Measurements from ENCODE around the gene ELMOD1.

The ELMOD1 gene

GRCh38 chr11:107707807-107708206, 116.9 kb downstream of the ELMOD1 start:
- Histone ChIP-seq H3K79me1 (ENCODE audit: low read length) (no peaks in the 10 kb centered on the region), H3K4me3 (ENCODE audit: low read length) (no peak overlapping the region), H4K5ac (ENCODE audit: low read length) (no peak overlapping the region), H3K23ac (ENCODE audit: low read length) (no peak overlapping the region), H3K9ac (ENCODE audit: low read length) (no peak overlapping the region), H2AK5ac (ENCODE audit: low read length) (no peak overlapping the region), H3K4ac (ENCODE audit: low read depth, low read length) (no peak overlapping the region), H4K8ac (ENCODE audit: low read depth, low read length) (no peak overlapping the region), H3K18ac (ENCODE audit: low read length) (no peak overlapping the region), H3K79me2 (ENCODE audit: control insufficient read depth, insufficient read depth, low read length) (no peaks in the 10 kb centered on the region), H2BK15ac (replicated peaks; ENCODE audit: low read depth) (no peak overlapping the region), H3K36me3 (ENCODE audit: control insufficient read depth, insufficient read depth, low read length) (no peaks in the 10 kb centered on the region), H2BK5ac (ENCODE audit: low read length) (no peak overlapping the region), H3K4me1 (ENCODE audit: control insufficient read depth, low read depth, low read length) (no peaks in the 10 kb centered on the region), H3K27ac (ENCODE audit: low read depth, low read length) (no peak overlapping the region), H3K4me2 (ENCODE audit: low read length) (no peak overlapping the region), H3K27me3 (ENCODE audit: insufficient read depth, low read length, poor library complexity) (no peaks in the 10 kb centered on the region), H3K56ac (ENCODE audit: low read length) (no peak overlapping the region), H2BK120ac (ENCODE audit: low read depth, low read length) (no peak overlapping the region)
- no CpG with 5 or more reads among the region's 4 CpGs for WGBS (ENCODE audit: extremely low coverage, insufficient coverage, low lambda C conversion rate)
- DNase-seq = peak; percentile 67

GRCh38 chr11:107708792-107709191, 117.8 kb downstream of the ELMOD1 start:
- Histone ChIP-seq H2BK5ac (ENCODE audit: low read length) (no peak overlapping the region), H3K79me1 (ENCODE audit: low read length) (no peaks in the 10 kb centered on the region), H3K4ac (ENCODE audit: low read depth, low read length) (no peak overlapping the region), H3K79me2 (ENCODE audit: control insufficient read depth, insufficient read depth, low read length) (no peaks in the 10 kb centered on the region), H3K4me2 (ENCODE audit: low read length) (no peak overlapping the region), H2BK120ac (ENCODE audit: low read depth, low read length) (no peak overlapping the region), H3K18ac (ENCODE audit: low read length) (no peak overlapping the region), H3K9ac (ENCODE audit: low read length) (no peak overlapping the region), H3K4me3 (ENCODE audit: low read length) (no peak overlapping the region), H3K56ac (ENCODE audit: low read length) (no peak overlapping the region), H3K27ac (ENCODE audit: low read depth, low read length) (no peak overlapping the region), H2AK5ac (ENCODE audit: low read length) (no peak overlapping the region), H3K4me1 (ENCODE audit: control insufficient read depth, low read depth, low read length) (no peaks in the 10 kb centered on the region), H2BK15ac (replicated peaks; ENCODE audit: low read depth) (no peak overlapping the region), H4K5ac (ENCODE audit: low read length) (no peak overlapping the region), H3K27me3 (ENCODE audit: insufficient read depth, low read length, poor library complexity) (no peaks in the 10 kb centered on the region), H3K36me3 (ENCODE audit: control insufficient read depth, insufficient read depth, low read length) (no peaks in the 10 kb centered on the region), H3K23ac (ENCODE audit: low read length) (no peak overlapping the region), H4K8ac (ENCODE audit: low read depth, low read length) (no peak overlapping the region)
- WGBS (ENCODE audit: extremely low coverage, insufficient coverage, low lambda C conversion rate) = no CpG with 5 or more reads among the region's 3 CpGs
- no peak for DNase-seq

GRCh38 chr11:107710301-107710700, 119.4 kb downstream of the ELMOD1 start:
- H2BK120ac ChIP-seq (ENCODE audit: low read depth, low read length) = no peak overlapping the region
- DNase-seq = peak; percentile 69
- no peak overlapping the region for H2AK5ac ChIP-seq (ENCODE audit: low read length)
- H4K5ac ChIP-seq (ENCODE audit: low read length) = no peak overlapping the region
- no peaks in the 10 kb centered on the region for H3K27me3 ChIP-seq (ENCODE audit: insufficient read depth, low read length, poor library complexity)
- H3K27ac ChIP-seq (ENCODE audit: low read depth, low read length) = no peak overlapping the region
- no peak overlapping the region for H3K23ac ChIP-seq (ENCODE audit: low read length)
- no peak overlapping the region for H3K4me3 ChIP-seq (ENCODE audit: low read length)
- no peak overlapping the region for H3K56ac ChIP-seq (ENCODE audit: low read length)
- no peak overlapping the region for H2BK15ac ChIP-seq (replicated peaks; ENCODE audit: low read depth)
- no peaks in the 10 kb centered on the region for H3K79me1 ChIP-seq (ENCODE audit: low read length)
- H3K9ac ChIP-seq (ENCODE audit: low read length) = no peak overlapping the region
- no peaks in the 10 kb centered on the region for H3K36me3 ChIP-seq (ENCODE audit: control insufficient read depth, insufficient read depth, low read length)
- no peak overlapping the region for H2BK5ac ChIP-seq (ENCODE audit: low read length)
- H3K4me1 ChIP-seq (ENCODE audit: control insufficient read depth, low read depth, low read length) = no peaks in the 10 kb centered on the region
- WGBS (ENCODE audit: extremely low coverage, insufficient coverage, low lambda C conversion rate) = no CpG with 5 or more reads among the region's 1 CpG
- H3K4me2 ChIP-seq (ENCODE audit: low read length) = no peak overlapping the region
- no peak overlapping the region for H3K4ac ChIP-seq (ENCODE audit: low read depth, low read length)
- H4K8ac ChIP-seq (ENCODE audit: low read depth, low read length) = no peak overlapping the region
- H3K18ac ChIP-seq (ENCODE audit: low read length) = no peak overlapping the region
- no peaks in the 10 kb centered on the region for H3K79me2 ChIP-seq (ENCODE audit: control insufficient read depth, insufficient read depth, low read length)

GRCh38 chr11:107711861-107712755, 121.2 kb downstream of the ELMOD1 start, which contains the start of gene SLN:
TSS of gene SLN (minus strand) at chr11:107712056.
- Histone ChIP-seq H3K79me1 (ENCODE audit: low read length) (no peaks in the 10 kb centered on the region), H2AK5ac (ENCODE audit: low read length) (no peak within 1 kb of the TSS), H4K8ac (ENCODE audit: low read depth, low read length) (no peak within 1 kb of the TSS), H3K9ac (ENCODE audit: low read length) (no peak within 1 kb of the TSS), H2BK120ac (ENCODE audit: low read depth, low read length) (no peak within 1 kb of the TSS), H3K4ac (ENCODE audit: low read depth, low read length) (no peak within 1 kb of the TSS), H4K5ac (ENCODE audit: low read length) (no peak within 1 kb of the TSS), H3K4me3 (ENCODE audit: low read length) (no peak within 1 kb of the TSS), H2BK5ac (ENCODE audit: low read length) (no peak within 1 kb of the TSS), H2BK15ac (replicated peaks; ENCODE audit: low read depth) (no peak within 1 kb of the TSS), H3K27ac (ENCODE audit: low read depth, low read length) (no peak within 1 kb of the TSS), H3K23ac (ENCODE audit: low read length) (no peak within 1 kb of the TSS), H3K18ac (ENCODE audit: low read length) (no peak within 1 kb of the TSS), H3K79me2 (ENCODE audit: control insufficient read depth, insufficient read depth, low read length) (no peaks in the 10 kb centered on the region), H3K56ac (ENCODE audit: low read length) (no peak within 1 kb of the TSS), H3K36me3 (ENCODE audit: control insufficient read depth, insufficient read depth, low read length) (no peaks in the 10 kb centered on the region), H3K4me2 (ENCODE audit: low read length) (no peak within 1 kb of the TSS), H3K27me3 (ENCODE audit: insufficient read depth, low read length, poor library complexity) (no peaks in the 10 kb centered on the region), H3K4me1 (ENCODE audit: control insufficient read depth, low read depth, low read length) (no peaks in the 10 kb centered on the region)
- WGBS (ENCODE audit: extremely low coverage, insufficient coverage, low lambda C conversion rate) = no CpG with 5 or more reads among the region's 12 CpGs
- no peak for DNase-seq

- Histone ChIP-seq H3K23ac (ENCODE audit: low read length) (no peak overlapping the region), H3K36me3 (ENCODE audit: control insufficient read depth, insufficient read depth, low read length) (no peaks in the 10 kb centered on the region), H2BK15ac (replicated peaks; ENCODE audit: low read depth) (no peak overlapping the region), H3K4me2 (ENCODE audit: low read length) (no peak overlapping the region), H3K27ac (ENCODE audit: low read depth, low read length) (no peak overlapping the region), H3K18ac (ENCODE audit: low read length) (no peak overlapping the region), H2BK5ac (ENCODE audit: low read length) (no peak overlapping the region), H3K9ac (ENCODE audit: low read length) (no peak overlapping the region), H3K27me3 (ENCODE audit: insufficient read depth, low read length, poor library complexity) (no peaks in the 10 kb centered on the region), H3K4ac (ENCODE audit: low read depth, low read length) (no peak overlapping the region), H3K56ac (ENCODE audit: low read length) (no peak overlapping the region), H3K79me1 (ENCODE audit: low read length) (no peaks in the 10 kb centered on the region), H4K8ac (ENCODE audit: low read depth, low read length) (no peak overlapping the region), H2AK5ac (ENCODE audit: low read length) (no peak overlapping the region), H3K4me1 (ENCODE audit: control insufficient read depth, low read depth, low read length) (no peaks in the 10 kb centered on the region), H4K5ac (ENCODE audit: low read length) (no peak overlapping the region), H3K79me2 (ENCODE audit: control insufficient read depth, insufficient read depth, low read length) (no peaks in the 10 kb centered on the region), H2BK120ac (ENCODE audit: low read depth, low read length) (no peak overlapping the region), H3K4me3 (ENCODE audit: low read length) (no peak overlapping the region)
- no peak for DNase-seq
- WGBS (ENCODE audit: extremely low coverage, insufficient coverage, low lambda C conversion rate) = no CpG with 5 or more reads among the region's 3 CpGs
These were observed 122.1 kb downstream of the ELMOD1 start for GRCh38 chr11:107713009-107713408.
